Spleen (tissue), 11 donors: ENCODE results near the gene HRK. TPM values are rescaled to one million over a fixed set of nuclear protein-coding genes. Genes with fewer than 3 reads are reported as not detected.

Experiments used
- DNase-seq: peaks from one replicate; pipeline ENCODE4 v3.0.0-alpha.2; 2020
- H3K27ac ChIP-seq, 8 donors: fragments of 200-600 bp; sonication (generic) in 7 of 8; 1 replicate in 4 of 8; 2 replicates in 4 of 8; pipeline versions ENCODE4 v1.5.0 to v1.8.0; 2016 to 2021; ENCODE audit warnings: inconsistent platforms in 4 of 8, mild to moderate bottlenecking in 4 of 8, moderate library complexity in 1 of 8
- H3K27me3 ChIP-seq, 7 donors: fragments of 200-600 bp; sonication (generic) in 6 of 7; replicated peaks in 1 of 7; 1 replicate in 4 of 7; 2 replicates in 3 of 7; pipeline versions ENCODE4 v1.5.0 to v1.8.0; 2016 to 2021; ENCODE audit warnings: inconsistent platforms in 3 of 7, mild to moderate bottlenecking in 1 of 7
- H3K36me3 ChIP-seq, 6 donors: fragments of 200-600 bp; sonication (generic) in 5 of 6; 1 replicate in 4 of 6; 2 replicates in 2 of 6; pipeline versions ENCODE4 v1.5.0 to v1.8.0; 2016 to 2021; ENCODE audit warnings: inconsistent platforms in 2 of 6
- H3K4me1 ChIP-seq, 6 donors: fragments of 200-600 bp; sonication (generic) in 5 of 6; 1 replicate in 3 of 6; 2 replicates in 3 of 6; pipeline versions ENCODE4 v1.5.0 to v1.8.0; 2016 to 2021; ENCODE audit warnings: inconsistent platforms in 3 of 6
- H3K4me3 ChIP-seq, 8 donors: fragments of 200-600 bp; sonication (generic) in 7 of 8; 1 replicate in 4 of 8; 2 replicates in 4 of 8; pipeline versions ENCODE4 v1.5.0 to v1.8.0; 2016 to 2021; ENCODE audit warnings: inconsistent platforms in 4 of 8, mild to moderate bottlenecking in 4 of 8, moderate library complexity in 2 of 8
- H3K9me3 ChIP-seq, 8 donors: fragments of 200-600 bp; sonication (generic) in 7 of 8; 1 replicate in 4 of 8; 2 replicates in 4 of 8; pipeline versions ENCODE4 v1.5.0 to v1.8.0; 2016 to 2021; ENCODE audit warnings: inconsistent platforms in 4 of 8
- POLR2A ChIP-seq, 3 donors: fragments of 450-650 bp; IDR thresholded peaks; one replicate each; pipeline ENCODE4 v1.5.1; 2017; ENCODE audit warnings: antibody characterized with exemption in 3 of 3, mild to moderate bottlenecking in 1 of 3
- POLR2AphosphoS5 ChIP-seq, 3 donors: sonication (generic); formaldehyde crosslinking; IDR thresholded peaks; one replicate each; pipeline ENCODE4 v1.5.1; 2017; ENCODE audit warnings: antibody characterized with exemption in 3 of 3
- WGBS, 5 donors: extraction: QIAGEN DNeasy Blood & Tissue Kit in 3 of 5; methylation state at CpG; one replicate each; pipeline versions ENCODE4 v1.1.5 to v1.1.7; 2013 to 2018; 5-methylcytosine and 5-hydroxymethylcytosine counted together
- intact Hi-C: fragments of 100-400 bp; cut with DNase I; formaldehyde crosslinking; loops from one replicate; pipeline ENCODE4 v1.15.0; 2023; ENCODE audit warnings: low total_unique reads
- polyA plus RNA-seq, 3 donors: library from polyadenylated mRNA; stranded (reverse); fragments of 200-250 nt; gene quantifications; one replicate each; pipeline ENCODE4 v1.2.1, GENCODE V29; 2013
- total RNA-seq, 7 donors: library from RNA; depleted of rRNA in 3 of 7; stranded (reverse); fragments of >200 nt in 3 of 7; fragmentation: NEBNext Ultra II Directional in 4 of 7; extraction: Animal tissue kit (Norgen Biotek cat#: 25700) in 4 of 7; gene quantifications; one replicate each; pipeline versions ENCODE4 v1.1.0 to v1.2.1, GENCODE V29; 2016 to 2021
- TF ChIP-seq, protein P1 (sequence below), 11 experiments: fragments of 200-600 bp in 7 of 11; fragments of 450-650 bp in 4 of 11; sonication (generic) in 4 of 11; IDR thresholded peaks in 8 of 11; conservative IDR thresholded peaks in 3 of 11; 1 replicate in 7 of 11; 2 replicates in 4 of 11; pipeline versions ENCODE4 v1.4.0 to v1.8.0; 2016 to 2021; ENCODE audit warnings: antibody characterized with exemption in 11 of 11, inconsistent platforms in 4 of 11, mild to moderate bottlenecking in 1 of 11
- donor health status: healthy with polysubstance abuse.
- donor health status: DM: no; HTN: no; CAD: no; lungs with moderate emphysema.
- donor health status: DM: no; HTN: no; CAD: no.
- donor health status: Bipolar disorder and iron deficiency.
- donor health status: healthy.
- donor health status: DM: no; HTN: no; CAD: no.
- donor health status: DM: yes; HTN: yes; CAD: no.

HRK gene
- total and polyA plus RNA-seq, 10 donors = 0.07 to 0.76 (median 0.37) TPM; not detected in 1

DNA sequence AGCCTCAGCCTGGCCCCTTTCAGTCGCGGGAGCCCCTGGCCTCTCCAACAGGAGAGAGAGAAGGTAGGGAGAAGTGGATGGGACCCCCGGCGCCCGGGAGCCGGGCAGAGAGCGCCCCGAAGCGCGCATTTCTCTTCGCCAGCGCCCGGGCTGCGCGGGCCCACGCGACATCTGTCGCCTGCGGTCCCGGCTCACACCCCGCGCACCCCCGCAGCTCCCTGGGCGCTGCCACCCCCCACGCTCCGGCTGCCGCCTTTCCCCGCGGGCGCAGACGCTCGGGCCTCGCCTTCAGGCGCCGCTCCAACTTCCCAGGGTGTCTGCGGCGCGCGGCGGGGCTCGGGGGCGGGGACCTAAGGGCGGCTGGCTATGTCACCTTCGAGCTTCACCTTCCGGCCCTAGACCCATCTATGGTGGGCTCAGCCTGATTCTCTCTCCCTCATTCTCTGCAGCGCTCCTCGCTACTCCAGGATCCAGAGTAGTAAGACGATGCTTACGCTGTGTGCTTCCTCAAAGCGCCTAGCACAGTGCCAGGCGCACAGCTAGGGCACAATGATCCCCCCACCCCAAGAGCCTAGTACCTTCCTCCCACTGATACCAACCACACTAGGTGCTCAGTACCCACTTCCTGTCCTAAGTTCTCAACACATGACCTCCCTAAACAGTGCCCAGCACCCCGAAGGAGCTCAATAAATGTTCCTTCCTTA lies 1.6 kb downstream of the HRK start:
- 2 to 8% (median 3%) methylated on average over 10 to 52 of the region's 52 CpGs for WGBS, 5 donors
- DNase-seq = peak; percentile 62
- H3K27me3 ChIP-seq = peaks cover 0 to 100% (median 80%) of the 10 kb centered on the region in 7 donors
- peaks cover 25 to 50% (median 42%) of the 10 kb centered on the region in 6 donors for H3K4me1 ChIP-seq
- intact Hi-C loops = no loop called here
- H3K36me3 ChIP-seq = no peaks in the 10 kb centered on the region
- peaks cover 0 to 5% (median under 1%) of the 10 kb centered on the region in 8 donors for H3K9me3 ChIP-seq
- H3K4me3 ChIP-seq = peak overlapping the region in 7 of 8 donors; percentile 3 to 68 (median 23)
- TF ChIP-seq POLR2A (IDR thresholded peaks at IDR 0.05) = no peak
- no peak for TF ChIP-seq POLR2AphosphoS5 (IDR thresholded peaks at IDR 0.05)
- TF ChIP-seq, protein P1, sequence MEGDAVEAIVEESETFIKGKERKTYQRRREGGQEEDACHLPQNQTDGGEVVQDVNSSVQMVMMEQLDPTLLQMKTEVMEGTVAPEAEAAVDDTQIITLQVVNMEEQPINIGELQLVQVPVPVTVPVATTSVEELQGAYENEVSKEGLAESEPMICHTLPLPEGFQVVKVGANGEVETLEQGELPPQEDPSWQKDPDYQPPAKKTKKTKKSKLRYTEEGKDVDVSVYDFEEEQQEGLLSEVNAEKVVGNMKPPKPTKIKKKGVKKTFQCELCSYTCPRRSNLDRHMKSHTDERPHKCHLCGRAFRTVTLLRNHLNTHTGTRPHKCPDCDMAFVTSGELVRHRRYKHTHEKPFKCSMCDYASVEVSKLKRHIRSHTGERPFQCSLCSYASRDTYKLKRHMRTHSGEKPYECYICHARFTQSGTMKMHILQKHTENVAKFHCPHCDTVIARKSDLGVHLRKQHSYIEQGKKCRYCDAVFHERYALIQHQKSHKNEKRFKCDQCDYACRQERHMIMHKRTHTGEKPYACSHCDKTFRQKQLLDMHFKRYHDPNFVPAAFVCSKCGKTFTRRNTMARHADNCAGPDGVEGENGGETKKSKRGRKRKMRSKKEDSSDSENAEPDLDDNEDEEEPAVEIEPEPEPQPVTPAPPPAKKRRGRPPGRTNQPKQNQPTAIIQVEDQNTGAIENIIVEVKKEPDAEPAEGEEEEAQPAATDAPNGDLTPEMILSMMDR (IDR thresholded peaks at IDR 0.05 in 8 of 11, conservative IDR thresholded peaks at IDR 0.05 in 3 of 11) = no peak
- no peak overlapping the region for H3K27ac ChIP-seq

DNA sequence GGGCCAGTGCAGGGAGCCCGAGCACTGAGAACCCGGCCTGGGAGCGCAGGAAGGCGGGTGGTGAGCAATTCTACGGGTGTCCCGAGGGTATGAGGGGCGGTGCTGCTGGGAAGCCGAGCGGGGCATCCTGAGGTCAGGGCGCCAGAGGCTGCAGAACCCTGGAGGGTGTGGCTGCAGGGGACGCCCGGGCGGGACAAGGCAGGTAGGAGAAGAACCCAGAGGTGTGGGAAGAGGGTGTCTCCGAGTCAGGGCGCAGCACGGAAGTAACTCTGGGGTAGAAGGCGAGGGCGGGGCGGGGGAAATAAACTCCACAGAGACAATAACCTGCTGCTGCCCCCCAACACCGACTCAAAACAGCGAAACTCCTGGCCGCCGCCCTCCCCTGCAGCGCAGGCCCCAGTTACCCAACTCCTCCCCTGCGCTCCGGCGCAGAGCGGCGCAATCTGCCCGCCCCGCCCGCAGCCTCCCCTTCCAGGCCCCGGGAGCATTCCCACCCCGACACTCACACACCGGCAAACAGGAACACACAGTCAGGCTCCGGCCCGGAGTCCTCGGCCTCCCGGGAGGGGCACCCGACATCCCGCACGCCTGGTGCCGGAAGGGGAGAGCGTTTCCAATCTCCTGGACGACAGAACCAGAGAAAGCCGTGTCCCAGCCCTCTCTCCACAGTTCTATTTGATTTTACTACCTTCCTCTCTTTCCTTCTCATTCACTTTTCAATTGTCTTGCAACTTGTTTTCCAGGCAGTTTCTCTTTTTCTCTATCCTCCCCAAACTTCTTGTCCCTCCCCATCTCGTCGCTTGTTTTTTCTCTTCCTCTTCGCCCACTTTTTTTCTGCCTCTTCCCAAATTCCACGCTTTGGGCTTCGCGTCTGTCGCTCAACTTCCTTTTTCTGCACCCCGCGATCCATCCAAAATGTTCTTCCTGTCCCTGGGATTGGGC lies 2.4 kb downstream of the HRK start:
- Histone ChIP-seq H3K36me3 (no peaks in the 10 kb centered on the region), H3K27ac (no peak overlapping the region), H3K4me3 (peak overlapping the region in 7 of 8 donors; percentile 3 to 68 (median 23)), H3K27me3 (peaks cover 0 to 100% (median 75%) of the 10 kb centered on the region in 7 donors), H3K9me3 (peaks cover 0 to 10% (median 3%) of the 10 kb centered on the region in 8 donors), H3K4me1 (peaks cover 25 to 50% (median 42%) of the 10 kb centered on the region in 6 donors)
- no peak for DNase-seq
- intact Hi-C loops = no loop called here
- TF ChIP-seq POLR2AphosphoS5 (IDR thresholded peaks at IDR 0.05) (no peak), POLR2A (IDR thresholded peaks at IDR 0.05) (no peak)
- TF ChIP-seq, protein P1 (IDR thresholded peaks at IDR 0.05 in 8 of 11, conservative IDR thresholded peaks at IDR 0.05 in 3 of 11) = no peak
- WGBS, 5 donors = 1 to 3% (median 2%) methylated on average over 52 to 55 of the region's 55 CpGs

DNA sequence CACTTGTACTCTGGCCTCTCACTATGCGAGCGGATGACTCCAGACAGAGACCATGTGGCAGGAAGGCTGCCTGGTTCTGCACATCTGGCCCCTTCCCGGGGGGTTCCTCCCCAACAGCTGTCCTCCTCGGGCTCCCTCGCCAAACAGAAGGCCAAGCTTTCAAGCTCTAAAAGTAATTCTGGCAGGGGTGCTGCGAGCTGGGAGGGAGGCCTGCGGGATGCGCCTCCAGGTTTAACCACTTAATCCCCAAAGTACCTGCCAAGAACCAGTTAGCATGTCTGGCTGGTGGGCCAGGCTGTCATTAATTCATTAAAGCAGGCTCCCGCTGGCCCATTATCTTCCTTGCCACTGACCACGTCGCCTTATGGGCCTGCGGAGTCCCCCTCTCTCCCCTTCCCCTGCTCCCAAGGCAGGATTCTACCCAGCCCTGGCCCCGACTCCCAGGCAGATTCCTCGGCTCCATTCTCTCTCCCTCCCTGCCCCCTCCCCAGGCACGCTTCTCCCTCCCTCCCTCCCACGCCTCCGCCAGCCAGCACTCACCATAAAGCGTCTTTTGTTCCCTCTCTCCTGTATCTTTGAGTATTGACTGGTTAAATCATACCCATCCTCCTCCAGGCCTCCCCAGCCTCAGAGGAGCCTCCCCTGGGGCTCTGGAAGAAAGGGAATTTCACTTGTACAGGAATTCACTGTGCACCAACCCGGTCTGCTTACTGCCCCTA lies 4.9 kb downstream of the HRK start:
- peaks cover 0 to 10% (median 3%) of the 10 kb centered on the region in 8 donors for H3K9me3 ChIP-seq
- H3K4me3 ChIP-seq = no peak overlapping the region
- H3K36me3 ChIP-seq = no peaks in the 10 kb centered on the region
- WGBS, 5 donors = 19 to 29% (median 22%) methylated on average over 18 to 19 of the region's 19 CpGs
- intact Hi-C loops = no loop called here
- H3K4me1 ChIP-seq = peaks cover 17 to 33% (median 29%) of the 10 kb centered on the region in 6 donors
- no peak overlapping the region for H3K27ac ChIP-seq
- H3K27me3 ChIP-seq = peaks cover 0 to 95% (median 56%) of the 10 kb centered on the region in 7 donors
- no peak for TF ChIP-seq POLR2A (IDR thresholded peaks at IDR 0.05)
- no peak for TF ChIP-seq POLR2AphosphoS5 (IDR thresholded peaks at IDR 0.05)
- TF ChIP-seq, protein P1 (IDR thresholded peaks at IDR 0.05 in 8 of 11, conservative IDR thresholded peaks at IDR 0.05 in 3 of 11) = no peak
- DNase-seq = no peak
